ENCODE measurements around the gene PRR5L.

Gene PRR5L

GRCh38 chr11:36361472-36361871 lies 65.4 kb downstream of the PRR5L start:
- DNase-seq = no peak

GRCh38 chr11:36361901-36362391 lies 65.9 kb downstream of the PRR5L start:
- no peak for DNase-seq

GRCh38 chr11:36362902-36363301 lies 66.8 kb downstream of the PRR5L start:
- DNase-seq = no peak

GRCh38 chr11:36363361-36364268 lies 67.5 kb downstream of the PRR5L start:
- no peak for DNase-seq

GRCh38 chr11:36364551-36365325 lies 68.7 kb downstream of the PRR5L start:
- DNase-seq = no peak

- DNase-seq = no peak
These were observed 69.8 kb downstream of the PRR5L start for GRCh38 chr11:36365907-36366306.

- DNase-seq = no peak
These were observed 72.0 kb downstream of the PRR5L start for GRCh38 chr11:36367806-36368680.

- DNase-seq = no peak
These were observed 75.1 kb downstream of the PRR5L start for GRCh38 chr11:36371181-36371580.

GRCh38 chr11:36371590-36371989 lies 75.5 kb downstream of the PRR5L start:
- no peak for DNase-seq

GRCh38 chr11:36372101-36372771 lies 76.1 kb downstream of the PRR5L start:
- DNase-seq = no peak

GRCh38 chr11:36373016-36374010 lies 77.2 kb downstream of the PRR5L start:
- no peak for DNase-seq

GRCh38 chr11:36374726-36375125 lies 78.6 kb downstream of the PRR5L start:
- no peak for DNase-seq

- DNase-seq = no peak
These were observed 79.4 kb downstream of the PRR5L start for GRCh38 chr11:36375353-36376008.

GRCh38 chr11:36376009-36376887 lies 80.2 kb downstream of the PRR5L start:
- no peak for DNase-seq

- peak; percentile 49 for DNase-seq
These were observed 81.0 kb downstream of the PRR5L start for GRCh38 chr11:36376888-36377758.

GRCh38 chr11:36377759-36378564 lies 81.9 kb downstream of the PRR5L start:
- no peak for DNase-seq

GRCh38 chr11:36379653-36380052 lies 83.6 kb downstream of the PRR5L start:
- no peak for DNase-seq

All from T-helper 9 cell (primary cell).